CD4-positive, CD25-positive, alpha-beta regulatory T cell (primary cell): ENCODE data around the gene NEUROD1. TPM values are rescaled to one million over a fixed set of nuclear protein-coding genes. Genes with fewer than 3 reads are reported as not detected.

Source experiments
- ATAC-seq, 2 donors: fragments of 150-1000 bp; cut with Tn5 transposase; one replicate each; pipeline ENCODE4 v1.10.0; 2021; ENCODE audit warnings: low read depth in 2 of 2, moderate number of reproducible peaks in 2 of 2, moderate library complexity in 1 of 2
- DNase-seq, 3 donors: peaks; one replicate each; pipeline versions ENCODE4 v3.0.0 to v3.0.0-alpha.2; 2012 to 2022; ENCODE audit warnings: mixed read lengths in 1 of 3
- H3K27ac ChIP-seq: one replicate; pipeline ENCODE4 v1.7.0; 2013; ENCODE audit warnings: mild to moderate bottlenecking, low read length; ENCODE audit not compliant: insufficient read depth, poor library complexity, severe bottlenecking
- H3K27me3 ChIP-seq: one replicate; pipeline ENCODE4 v1.7.0; 2013; ENCODE audit warnings: low read length; ENCODE audit not compliant: control insufficient read depth, insufficient read depth
- H3K36me3 ChIP-seq: one replicate; pipeline ENCODE4 v1.7.0; 2013; ENCODE audit warnings: mild to moderate bottlenecking, low read length, moderate library complexity; ENCODE audit not compliant: control insufficient read depth, insufficient read depth
- H3K4me1 ChIP-seq: 2 replicates; pipeline ENCODE4 v1.7.0; 2013; ENCODE audit warnings: mild to moderate bottlenecking, low read length; ENCODE audit not compliant: insufficient read depth, control insufficient read depth, poor library complexity, severe bottlenecking
- H3K4me3 ChIP-seq: one replicate; pipeline ENCODE4 v1.7.0; 2013; ENCODE audit warnings: low read depth, mild to moderate bottlenecking, low read length, moderate library complexity
- H3K9me3 ChIP-seq, 2 experiments: 1 replicate in 1 of 2; 2 replicates in 1 of 2; pipeline ENCODE4 v1.7.0; 2013; ENCODE audit warnings: low read length in 2 of 2, mild to moderate bottlenecking in 1 of 2, moderate library complexity in 1 of 2; ENCODE audit not compliant: control insufficient read depth in 2 of 2
- H3K27ac Mint-ChIP-seq, 3 donors: one replicate each; pipeline ENCODE4 v1.8.0; 2020 to 2022; ENCODE audit warnings: mild to moderate bottlenecking in 3 of 3, mixed read lengths in 3 of 3, moderate library complexity in 2 of 3
- H3K27me3 Mint-ChIP-seq: one replicate; pipeline ENCODE4 v1.8.0; 2022; ENCODE audit warnings: mild to moderate bottlenecking, mixed read lengths
- H3K36me3 Mint-ChIP-seq: one replicate; pipeline ENCODE4 v1.8.0; 2020; ENCODE audit warnings: mixed read lengths
- H3K4me1 Mint-ChIP-seq, 4 donors: one replicate each; pipeline ENCODE4 v1.8.0; 2020 to 2022; ENCODE audit warnings: mixed read lengths in 4 of 4, mild to moderate bottlenecking in 1 of 4
- H3K4me3 Mint-ChIP-seq, 4 donors: one replicate each; pipeline ENCODE4 v1.8.0; 2020 to 2022; ENCODE audit warnings: mild to moderate bottlenecking in 4 of 4, mixed read lengths in 4 of 4, moderate library complexity in 3 of 4
- H3K9me3 Mint-ChIP-seq, 7 donors: one replicate each; pipeline ENCODE4 v1.8.0; 2020 to 2022; ENCODE audit warnings: mixed read lengths in 7 of 7, mild to moderate bottlenecking in 3 of 7, moderate library complexity in 2 of 7
- polyA plus RNA-seq, 4 donors: library from polyadenylated mRNA; unstranded; fragments of 300-500 nt; fragmentation: Illumina TruSeq; gene quantifications; one replicate each; pipeline ENCODE4 v1.2.3, GENCODE V29; 2021
- total RNA-seq: library from RNA; stranded (reverse); gene quantifications from one replicate; pipeline ENCODE4 v1.2.3, GENCODE V29; 2022

The NEUROD1 gene
- total and polyA plus RNA-seq, 5 donors from 2014 or later = not detected

GRCh38 chr2:181628590-181629585, 51.4 kb downstream of the NEUROD1 start:
- Histone ChIP-seq H3K4me3 (no peak overlapping the region), H3K36me3 (no peaks in the 10 kb centered on the region), H3K4me1 (no peaks in the 10 kb centered on the region), H3K27ac (no peak overlapping the region), H3K9me3 (no peaks in the 10 kb centered on the region), H3K27me3 (peaks cover 3% of the 10 kb centered on the region)
- Mint-ChIP-seq H3K4me1 (no peaks in the 10 kb centered on the region), H3K4me3 (no peak overlapping the region), H3K27me3 (peaks cover 17% of the 10 kb centered on the region), H3K36me3 (no peaks in the 10 kb centered on the region), H3K27ac (no peak overlapping the region), H3K9me3 (peaks cover 0 to 3% (median 0%) of the 10 kb centered on the region in 7 donors)
- DNase-seq (no peak), ATAC-seq (no peak)

DNA sequence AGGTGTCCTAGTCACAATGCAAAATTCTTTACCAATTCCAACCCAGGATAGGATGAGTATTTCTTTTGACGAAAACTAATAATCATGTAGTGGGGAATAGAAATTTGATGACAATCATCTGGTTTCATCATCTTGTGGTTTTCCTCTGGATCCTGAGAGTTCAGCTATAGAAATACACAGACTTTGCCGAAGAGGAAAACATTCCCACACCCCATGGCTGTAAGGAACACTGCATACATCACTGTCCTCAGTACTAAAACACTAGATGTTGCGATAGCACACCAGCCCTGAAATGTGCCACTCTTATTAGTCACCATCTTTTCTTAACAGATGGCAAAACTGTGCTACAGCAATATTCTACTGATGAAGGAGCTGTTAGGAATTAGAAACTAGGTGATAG, 52.8 kb downstream of the NEUROD1 start:
- no peaks in the 10 kb centered on the region for H3K36me3 Mint-ChIP-seq
- Histone ChIP-seq H3K9me3 (no peaks in the 10 kb centered on the region), H3K4me1 (no peaks in the 10 kb centered on the region), H3K36me3 (no peaks in the 10 kb centered on the region), H3K27ac (no peak overlapping the region), H3K27me3 (peaks cover 4% of the 10 kb centered on the region), H3K4me3 (no peak overlapping the region)
- H3K27ac Mint-ChIP-seq = no peak overlapping the region
- peaks cover 17% of the 10 kb centered on the region for H3K27me3 Mint-ChIP-seq
- DNase-seq (no peak), ATAC-seq (no peak)
- H3K4me1 Mint-ChIP-seq = no peaks in the 10 kb centered on the region
- H3K4me3 Mint-ChIP-seq = no peak overlapping the region
- peaks cover 0 to 3% (median 0%) of the 10 kb centered on the region in 7 donors for H3K9me3 Mint-ChIP-seq

DNA sequence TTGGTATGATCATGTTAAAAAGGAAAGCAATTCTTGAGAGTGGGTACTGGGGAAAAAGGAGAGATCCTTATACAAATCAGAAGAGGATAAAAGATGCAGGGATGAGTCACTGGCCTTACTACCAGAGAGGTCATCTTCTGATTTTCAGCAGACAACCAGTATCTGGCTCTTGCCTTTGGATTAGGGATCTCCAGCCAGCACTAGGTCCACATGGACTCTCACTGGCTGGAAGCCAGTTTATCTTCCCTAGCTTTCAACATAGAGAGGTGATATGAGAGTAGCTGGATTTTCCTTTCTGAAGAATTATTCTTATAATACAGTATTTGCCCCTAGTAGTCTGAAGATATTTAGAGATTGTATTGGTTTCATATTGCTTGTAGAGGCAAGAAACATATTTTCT, 53.6 kb downstream of the NEUROD1 start:
- Histone ChIP-seq H3K4me1 (no peaks in the 10 kb centered on the region), H3K9me3 (no peaks in the 10 kb centered on the region), H3K27ac (no peak overlapping the region), H3K27me3 (peaks cover 4% of the 10 kb centered on the region), H3K4me3 (no peak overlapping the region), H3K36me3 (no peaks in the 10 kb centered on the region)
- peaks cover 21% of the 10 kb centered on the region for H3K27me3 Mint-ChIP-seq
- no peak for DNase-seq
- H3K36me3 Mint-ChIP-seq = no peaks in the 10 kb centered on the region
- H3K9me3 Mint-ChIP-seq = peaks cover 0 to 3% (median 0%) of the 10 kb centered on the region in 7 donors
- no peaks in the 10 kb centered on the region for H3K4me1 Mint-ChIP-seq
- no peak for ATAC-seq
- H3K27ac Mint-ChIP-seq = no peak overlapping the region
- H3K4me3 Mint-ChIP-seq = no peak overlapping the region

Other genes starting within 250 kb of the NEUROD1 start
- gene ITGA4, start 223.1 kb downstream of the NEUROD1 start, total RNA-seq = 18.8 TPM
- gene ITGA4, start 223.1 kb downstream of the NEUROD1 start, polyA plus RNA-seq = 10 to 100 TPM; 38.0 to 86.0 (median 64.9) TPM
- gene CERKL, start 23.4 kb downstream of the NEUROD1 start, total RNA-seq = not detected
- 10 to 100 TPM in 2 of 4 donors, 1 to 10 TPM in 2; 4.2 to 12.0 (median 9.0) TPM for gene CERKL, start 23.4 kb downstream of the NEUROD1 start, polyA plus RNA-seq
- gene ITPRID2, start 211.2 kb upstream of the NEUROD1 start, total RNA-seq = 42.4 TPM
- gene ITPRID2, start 211.2 kb upstream of the NEUROD1 start, polyA plus RNA-seq = 1 to 10 TPM; 1.6 to 8.4 (median 4.0) TPM